Measurements from ENCODE around the gene NIPA2.
A peak's percentile ranks its signal among the peaks of the same experiment; 100 is the strongest.

The NIPA2 gene

GRCh38 chr15:22867886-22868285 lies 29.4 kb downstream of the NIPA2 start:
- no peaks in the 10 kb centered on the region for H3K9me3 ChIP-seq (replicated peaks in 1 of 11)
- no peak overlapping the region for H3K27ac ChIP-seq
- TF ChIP-seq Cebpa-rat (IDR thresholded peaks at IDR 0.05) = no peak
- no peak overlapping the region for H3K4me2 ChIP-seq
- peaks cover 0 to 17% (median 10%) of the 10 kb centered on the region in 10 experiments; a peak in 15 of 20 replicates for H3K4me1 ChIP-seq
- H3K36me3 ChIP-seq = peaks cover 90 to 100% (median 99%) of the 10 kb centered on the region in 11 experiments
- H3K4me3 ChIP-seq = no peak overlapping the region
- peaks cover 45 to 96% (median 68%) of the 10 kb centered on the region in 11 experiments; a peak in 21 of 22 replicates for H4K20me1 ChIP-seq
- no peak overlapping the region for H3K9ac ChIP-seq
- no peaks in the 10 kb centered on the region for H3K27me3 ChIP-seq

- Histone ChIP-seq H4K20me1 (peaks cover 39 to 96% (median 62%) of the 10 kb centered on the region in 11 experiments; a peak in 21 of 22 replicates), H3K27ac (no peak overlapping the region), H3K36me3 (peaks cover 87 to 100% (median 98%) of the 10 kb centered on the region in 11 experiments), H3K9ac (no peak overlapping the region), H3K4me1 (peaks cover 0 to 23% (median 17%) of the 10 kb centered on the region in 10 experiments; a peak in 16 of 20 replicates), H3K4me2 (no peak overlapping the region), H3K4me3 (no peak overlapping the region), H3K27me3 (no peaks in the 10 kb centered on the region), H3K9me3 (replicated peaks in 1 of 11) (no peaks in the 10 kb centered on the region)
- TF ChIP-seq Cebpa-rat (IDR thresholded peaks at IDR 0.05) = no peak
Measured at GRCh38 chr15:22868495-22868894, 30.0 kb downstream of the NIPA2 start.

GRCh38 chr15:22868928-22869327 lies 30.5 kb downstream of the NIPA2 start:
- Histone ChIP-seq H3K36me3 (peaks cover 87 to 100% (median 98%) of the 10 kb centered on the region in 11 experiments), H3K4me3 (no peak overlapping the region), H3K27ac (no peak overlapping the region), H3K4me1 (peaks cover 0 to 28% (median 21%) of the 10 kb centered on the region in 10 experiments; a peak in 16 of 20 replicates), H3K27me3 (no peaks in the 10 kb centered on the region), H3K9me3 (replicated peaks in 1 of 11) (no peaks in the 10 kb centered on the region), H3K4me2 (no peak overlapping the region), H4K20me1 (peaks cover 34 to 96% (median 58%) of the 10 kb centered on the region in 11 experiments; a peak in 21 of 22 replicates), H3K9ac (no peak overlapping the region)
- TF ChIP-seq Cebpa-rat (IDR thresholded peaks at IDR 0.05) = no peak

GRCh38 chr15:22869856-22870255 lies 31.4 kb downstream of the NIPA2 start:
- Histone ChIP-seq H3K27ac (no peak overlapping the region), H3K36me3 (peaks cover 88 to 100% (median 99%) of the 10 kb centered on the region in 11 experiments), H3K4me3 (no peak overlapping the region), H3K9ac (no peak overlapping the region), H3K4me1 (peaks cover 0 to 37% (median 26%) of the 10 kb centered on the region in 10 experiments; a peak in 16 of 20 replicates), H3K9me3 (replicated peaks in 1 of 11) (no peaks in the 10 kb centered on the region), H3K4me2 (no peak overlapping the region), H3K27me3 (no peaks in the 10 kb centered on the region), H4K20me1 (peaks cover 27 to 95% (median 48%) of the 10 kb centered on the region in 11 experiments; a peak in 21 of 22 replicates)
- no peak for TF ChIP-seq Cebpa-rat (IDR thresholded peaks at IDR 0.05)

- H3K36me3 ChIP-seq = peaks cover 87 to 100% (median 99%) of the 10 kb centered on the region in 11 experiments
- H3K27ac ChIP-seq = no peak overlapping the region
- H3K4me2 ChIP-seq = no peak overlapping the region
- H4K20me1 ChIP-seq = peaks cover 18 to 95% (median 38%) of the 10 kb centered on the region in 11 experiments; a peak in 21 of 22 replicates
- no peak overlapping the region for H3K4me3 ChIP-seq
- H3K9me3 ChIP-seq (replicated peaks in 1 of 11) = no peaks in the 10 kb centered on the region
- H3K27me3 ChIP-seq = no peaks in the 10 kb centered on the region
- no peak for TF ChIP-seq Cebpa-rat (IDR thresholded peaks at IDR 0.05)
- peaks cover 0 to 40% (median 26%) of the 10 kb centered on the region in 10 experiments; a peak in 16 of 20 replicates for H3K4me1 ChIP-seq
- H3K9ac ChIP-seq = no peak overlapping the region
Measured at GRCh38 chr15:22870865-22871264, 32.4 kb downstream of the NIPA2 start.

- Histone ChIP-seq H3K9ac (no peak overlapping the region), H3K4me1 (peaks cover 0 to 40% (median 26%) of the 10 kb centered on the region in 10 experiments; a peak in 16 of 20 replicates), H3K4me3 (no peak overlapping the region), H3K4me2 (peak overlapping the region in 5 of 11 experiments; percentile 13 to 78 (median 23); a peak in 6 of 22 replicates), H3K9me3 (replicated peaks in 1 of 11) (no peaks in the 10 kb centered on the region), H3K36me3 (peaks cover 87 to 100% (median 99%) of the 10 kb centered on the region in 11 experiments), H3K27ac (0 out of 22 replicates have a peak overlapping the region, but pooled peaks of 1 of the 11 experiments have one; percentile 16), H4K20me1 (peaks cover 11 to 95% (median 31%) of the 10 kb centered on the region in 11 experiments; a peak in 21 of 22 replicates), H3K27me3 (no peaks in the 10 kb centered on the region)
- no peak for TF ChIP-seq Cebpa-rat (IDR thresholded peaks at IDR 0.05)
Measured at GRCh38 chr15:22871481-22872086, 33.1 kb downstream of the NIPA2 start.

GRCh38 chr15:22872936-22873701 lies 34.7 kb downstream of the NIPA2 start:
- Histone ChIP-seq H3K4me1 (peaks cover 0 to 40% (median 26%) of the 10 kb centered on the region in 10 experiments; a peak in 16 of 20 replicates), H3K27me3 (no peaks in the 10 kb centered on the region), H3K4me2 (peak overlapping the region in 9 of 11 experiments; percentile 39 to 81 (median 72); a peak in 18 of 22 replicates), H3K36me3 (peaks cover 87 to 100% (median 99%) of the 10 kb centered on the region in 11 experiments), H3K9ac (peak overlapping the region in 5 of 11 experiments; percentile 16 to 63 (median 39); a peak in 6 of 22 replicates), H3K4me3 (peak overlapping the region in 2 of 10 experiments; percentile 5 to 15; a peak in 1 of 20 replicates), H3K9me3 (replicated peaks in 1 of 11) (peaks cover 3 to 15% (median 13%) of the 10 kb centered on the region in 11 experiments; a peak in 19 of 22 replicates), H4K20me1 (peaks cover under 1 to 95% (median 16%) of the 10 kb centered on the region in 11 experiments; a peak in 19 of 22 replicates), H3K27ac (peak overlapping the region in 8 of 11 experiments; percentile 14 to 65 (median 51); a peak in 13 of 22 replicates)
- no peak for TF ChIP-seq Cebpa-rat (IDR thresholded peaks at IDR 0.05)

- H3K4me1 ChIP-seq = peaks cover 0 to 40% (median 26%) of the 10 kb centered on the region in 10 experiments; a peak in 16 of 20 replicates
- peaks cover 87 to 100% (median 99%) of the 10 kb centered on the region in 11 experiments for H3K36me3 ChIP-seq
Measured at GRCh38 chr15:22873841-22874240, 35.4 kb downstream of the NIPA2 start.

More at GRCh38 chr15:22873841-22874240, 35.4 kb downstream of the NIPA2 start:
- Histone ChIP-seq H4K20me1 (peaks cover 0 to 93% (median 11%) of the 10 kb centered on the region in 11 experiments; a peak in 15 of 22 replicates), H3K27ac (peak overlapping the region in 5 of 11 experiments; percentile 32 to 65 (median 56); a peak in 9 of 22 replicates), H3K4me3 (no peak overlapping the region), H3K27me3 (no peaks in the 10 kb centered on the region), H3K9me3 (replicated peaks in 1 of 11) (peaks cover 5 to 18% (median 15%) of the 10 kb centered on the region in 11 experiments; a peak in 19 of 22 replicates), H3K4me2 (peak overlapping the region in 9 of 11 experiments; percentile 39 to 81 (median 72); a peak in 18 of 22 replicates), H3K9ac (peak overlapping the region in 3 of 11 experiments; percentile 16 to 63 (median 39); a peak in 2 of 22 replicates)
- TF ChIP-seq Cebpa-rat (IDR thresholded peaks at IDR 0.05) = no peak
